NCI-H748 treated with DMSO at 0.1 percent for 48 hours (cell line): ENCODE measurements around the gene ENGASE.
A peak's percentile ranks its signal among the peaks of the same experiment; 100 is the strongest.

ENCODE experiments used
- DNase-seq: peaks from one replicate; lab custom pipeline; 2025; lab: John Stamatoyannopoulos, UW

ENGASE gene

DNA sequence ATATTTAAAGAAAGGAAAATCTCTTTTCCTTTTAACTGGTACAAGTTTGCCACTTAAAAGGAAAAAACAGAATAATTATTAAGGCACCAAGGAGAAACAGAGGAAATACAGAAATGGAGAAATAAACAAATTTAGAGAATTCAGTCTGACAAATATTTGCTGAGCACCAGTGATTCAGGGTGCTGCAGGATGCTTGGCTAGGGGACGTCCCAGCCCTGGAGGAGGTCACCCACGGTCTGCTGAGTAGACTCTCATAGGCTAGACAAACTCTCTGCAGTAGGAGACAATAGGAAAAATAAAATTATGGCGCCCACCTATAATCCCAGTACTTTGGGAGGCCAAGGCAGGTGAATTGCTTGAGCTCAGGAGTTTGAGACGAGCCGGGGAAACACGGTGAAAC is 34.7 kb upstream of the ENGASE start:
- DNase-seq, result no peak

DNA sequence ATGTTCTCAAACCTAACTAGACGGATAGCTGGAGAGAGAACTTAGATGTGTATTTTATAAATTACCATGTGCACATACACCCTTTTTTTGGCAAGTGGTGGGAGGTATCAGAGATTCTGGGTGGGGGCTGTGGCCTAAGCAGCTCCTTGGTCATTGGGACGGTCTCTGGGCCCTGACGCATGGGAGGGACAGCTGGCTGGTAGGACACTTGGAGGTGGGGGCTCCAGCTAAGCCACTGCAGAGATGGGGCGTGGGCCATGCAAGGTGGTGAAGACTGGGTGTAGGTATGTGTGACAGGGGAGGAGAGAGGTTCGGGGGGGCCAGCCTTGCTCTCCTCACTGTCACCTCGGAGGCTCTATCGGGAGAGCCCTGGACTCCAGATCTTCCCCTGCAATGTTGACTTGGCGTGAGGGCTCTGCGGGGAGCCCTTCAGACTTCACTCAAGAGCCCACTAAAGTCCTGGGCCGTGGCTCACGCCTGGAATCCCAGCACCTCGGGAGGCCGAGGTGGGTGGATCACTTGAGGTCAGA is 33.5 kb upstream of the ENGASE start:
- no peak for DNase-seq

DNA sequence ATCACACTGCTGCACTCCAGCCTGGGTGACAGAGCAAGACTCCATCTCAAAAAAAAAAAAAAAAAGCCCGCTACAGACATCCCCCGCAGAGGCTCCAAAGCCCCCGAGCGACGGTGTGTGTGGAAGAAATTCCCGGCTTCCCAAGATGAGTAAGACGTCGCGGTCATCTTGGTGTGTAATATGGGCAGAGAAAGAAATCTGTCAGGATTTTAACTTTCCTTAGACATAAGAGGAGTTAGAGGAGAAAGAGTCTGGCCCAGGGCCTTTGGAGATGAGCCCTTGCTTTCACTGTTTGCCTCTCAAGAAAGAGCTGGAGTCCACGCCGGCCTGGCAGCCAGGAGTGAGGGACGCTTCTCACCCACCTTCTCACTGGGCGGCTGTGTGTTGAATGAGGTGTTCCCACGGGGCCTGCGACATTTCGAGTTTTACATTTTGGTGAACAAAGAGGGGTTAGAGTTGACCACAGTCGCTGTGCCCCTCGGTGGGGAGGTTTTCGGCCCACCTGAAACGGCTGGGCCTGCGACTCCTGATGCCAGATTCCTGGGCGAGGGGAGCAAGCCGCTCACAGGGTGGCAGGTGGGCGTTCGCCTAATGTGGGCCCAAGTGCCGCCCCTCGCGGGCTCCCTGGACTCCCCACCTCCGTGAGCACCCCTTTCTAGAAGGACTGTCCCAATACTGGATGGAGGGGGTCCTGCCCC is 32.8 kb upstream of the ENGASE start:
- no peak for DNase-seq

DNA sequence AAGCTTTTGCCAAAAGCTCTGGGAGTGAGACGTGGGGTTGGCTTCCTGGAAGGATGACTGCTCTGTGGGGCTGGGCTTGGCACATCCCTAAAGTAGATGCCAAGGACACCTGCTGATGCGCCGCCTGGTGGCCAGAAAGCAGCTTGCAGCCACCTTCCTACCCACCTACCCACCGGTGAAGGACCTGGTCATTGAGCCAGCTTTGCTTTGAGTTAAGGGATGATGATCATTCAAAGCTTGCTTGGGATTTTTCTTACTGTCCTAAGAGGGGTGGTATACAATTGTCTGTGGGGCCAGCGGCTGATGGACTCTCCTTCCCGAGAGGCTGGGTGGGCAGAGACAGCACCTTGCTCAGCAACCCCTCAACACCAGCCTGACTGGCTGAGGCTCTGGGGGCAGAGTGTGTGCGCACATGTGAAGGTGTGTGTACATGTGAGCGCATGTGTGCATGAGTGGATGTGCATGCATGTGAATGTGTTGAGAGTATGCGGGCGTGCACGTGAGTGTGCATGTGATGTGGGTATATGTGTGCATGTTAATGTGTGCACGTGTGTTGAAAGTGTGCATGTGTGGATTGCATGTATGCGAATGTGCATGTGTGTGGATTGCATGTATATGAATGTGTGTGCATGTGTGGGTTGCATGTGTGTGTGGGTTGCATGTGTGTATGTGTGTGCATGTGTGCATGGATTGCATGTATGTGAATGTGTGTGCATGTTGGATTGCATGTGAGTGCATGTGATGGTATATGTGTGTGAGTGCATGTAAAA is 32.0 kb upstream of the ENGASE start:
- no peak for DNase-seq

DNA sequence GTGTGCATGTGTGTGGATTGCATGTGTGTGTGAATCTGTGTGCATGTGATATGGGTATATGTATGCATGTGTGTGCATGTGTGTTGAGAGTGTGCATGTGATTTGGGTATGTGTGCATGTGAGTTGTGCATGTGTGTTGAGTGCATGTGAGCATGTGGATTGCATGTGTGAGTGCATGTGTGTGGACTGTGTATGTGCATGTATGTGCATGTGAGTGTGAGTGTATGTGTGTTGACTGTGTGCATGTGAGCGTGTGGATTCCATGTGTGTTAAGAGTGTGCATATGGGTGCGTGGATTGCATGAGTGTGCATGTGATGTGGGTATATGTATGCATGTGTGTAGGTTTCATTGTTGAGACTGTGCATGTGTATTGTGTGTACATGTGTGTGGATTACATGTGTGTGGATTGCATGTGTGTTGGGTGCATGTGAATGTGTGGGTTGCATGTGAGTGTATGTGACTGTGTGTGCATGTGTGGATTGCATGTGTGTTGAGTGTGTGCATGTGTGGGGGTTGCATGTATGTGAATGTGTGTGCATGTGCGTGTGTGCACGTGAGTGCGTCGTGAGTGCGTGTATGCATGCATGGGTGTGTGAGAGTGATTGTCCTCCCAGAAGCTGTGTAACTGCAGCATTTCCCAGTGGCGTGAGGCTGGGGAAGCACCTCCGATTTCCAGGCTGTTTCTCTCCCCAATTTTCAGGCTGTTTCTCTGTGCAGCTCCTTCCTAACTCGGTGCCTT is 31.3 kb upstream of the ENGASE start:
- no peak for DNase-seq

- DNase-seq, result no peak
Observed at GRCh38 chr17:79043931-79044320, 30.7 kb upstream of the ENGASE start.

DNA sequence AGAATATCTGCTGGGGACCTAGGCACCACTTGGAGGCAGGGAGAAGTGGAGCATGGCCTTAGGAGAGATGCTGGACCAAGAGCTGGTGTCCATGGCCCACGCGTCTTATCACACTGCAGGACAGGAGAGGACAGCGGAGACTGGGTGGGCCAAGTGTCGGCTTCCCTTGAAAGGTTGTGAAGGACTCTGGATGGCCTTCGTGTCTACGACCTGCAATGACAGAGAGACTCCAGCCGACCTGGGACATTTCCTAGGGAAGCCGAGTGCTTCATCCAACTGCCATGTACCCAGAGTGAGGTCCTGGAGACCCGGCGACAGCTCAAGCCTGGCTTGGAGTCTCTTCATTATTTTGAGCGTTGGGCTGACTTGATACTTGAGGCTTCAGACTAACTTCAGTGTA is 30.2 kb upstream of the ENGASE start:
- DNase-seq, result no peak

DNA sequence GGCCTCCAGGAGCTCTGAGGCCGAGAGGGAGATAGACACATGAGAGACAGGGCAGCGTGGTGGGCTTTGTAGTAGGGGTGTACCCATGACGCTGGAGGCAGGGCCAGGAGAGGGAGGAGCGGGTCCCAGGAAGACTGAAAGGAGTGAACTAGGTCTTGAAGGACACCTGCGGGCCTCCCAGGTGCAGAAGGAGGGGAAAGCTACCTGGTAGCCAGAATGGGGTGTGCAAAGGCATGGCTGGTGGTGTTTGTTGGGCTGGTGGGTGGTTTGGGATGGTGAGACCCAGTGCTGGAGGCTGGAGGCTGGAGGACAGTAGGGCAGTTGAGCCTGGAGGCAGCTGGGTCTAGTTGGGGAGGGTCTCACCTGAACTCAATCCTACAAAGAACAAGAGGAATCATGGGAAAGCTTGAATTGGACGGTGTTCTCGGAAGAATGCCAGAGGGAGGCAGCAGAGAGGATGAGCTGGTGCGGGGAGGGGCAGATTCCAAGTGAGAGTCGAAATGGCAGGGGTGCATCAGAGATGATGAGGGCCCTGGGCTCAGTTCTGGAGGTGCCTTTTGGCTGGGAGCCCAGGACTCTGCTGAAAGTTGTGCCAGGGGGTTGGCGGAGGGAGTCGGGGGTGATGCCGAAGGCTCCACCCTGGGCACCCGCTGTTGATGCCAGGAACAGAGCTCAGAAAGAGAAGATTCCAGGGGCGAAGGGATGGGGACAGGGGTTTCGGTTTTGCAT is 29.5 kb upstream of the ENGASE start:
- no peak for DNase-seq

- DNase-seq, result peak; percentile 41
Observed at GRCh38 chr17:79045842-79046196, 28.8 kb upstream of the ENGASE start.

GRCh38 chr17:79046197-79046915 is 28.3 kb upstream of the ENGASE start:
- no peak for DNase-seq

DNA sequence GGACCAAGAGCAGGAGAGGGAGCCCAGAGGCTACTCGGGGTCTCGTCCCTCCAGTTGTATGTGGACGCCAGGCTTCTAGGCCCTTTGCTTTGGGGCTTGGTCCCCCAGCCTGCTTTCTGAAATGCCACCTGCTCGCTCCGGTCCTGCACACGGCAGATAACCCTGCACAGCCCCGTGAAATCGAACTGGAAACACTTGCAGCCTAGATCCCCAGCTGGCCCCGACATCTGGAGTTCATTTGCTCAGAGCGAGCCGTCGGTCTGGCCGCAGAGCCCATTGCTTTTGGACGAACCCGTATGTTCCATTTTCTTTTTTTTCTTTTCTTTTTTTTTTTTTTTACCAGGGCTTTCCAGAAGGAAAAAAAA is 27.7 kb upstream of the ENGASE start:
- DNase-seq, result no peak

- no peak for DNase-seq
Observed at GRCh38 chr17:79047291-79047920, 27.2 kb upstream of the ENGASE start.

DNA sequence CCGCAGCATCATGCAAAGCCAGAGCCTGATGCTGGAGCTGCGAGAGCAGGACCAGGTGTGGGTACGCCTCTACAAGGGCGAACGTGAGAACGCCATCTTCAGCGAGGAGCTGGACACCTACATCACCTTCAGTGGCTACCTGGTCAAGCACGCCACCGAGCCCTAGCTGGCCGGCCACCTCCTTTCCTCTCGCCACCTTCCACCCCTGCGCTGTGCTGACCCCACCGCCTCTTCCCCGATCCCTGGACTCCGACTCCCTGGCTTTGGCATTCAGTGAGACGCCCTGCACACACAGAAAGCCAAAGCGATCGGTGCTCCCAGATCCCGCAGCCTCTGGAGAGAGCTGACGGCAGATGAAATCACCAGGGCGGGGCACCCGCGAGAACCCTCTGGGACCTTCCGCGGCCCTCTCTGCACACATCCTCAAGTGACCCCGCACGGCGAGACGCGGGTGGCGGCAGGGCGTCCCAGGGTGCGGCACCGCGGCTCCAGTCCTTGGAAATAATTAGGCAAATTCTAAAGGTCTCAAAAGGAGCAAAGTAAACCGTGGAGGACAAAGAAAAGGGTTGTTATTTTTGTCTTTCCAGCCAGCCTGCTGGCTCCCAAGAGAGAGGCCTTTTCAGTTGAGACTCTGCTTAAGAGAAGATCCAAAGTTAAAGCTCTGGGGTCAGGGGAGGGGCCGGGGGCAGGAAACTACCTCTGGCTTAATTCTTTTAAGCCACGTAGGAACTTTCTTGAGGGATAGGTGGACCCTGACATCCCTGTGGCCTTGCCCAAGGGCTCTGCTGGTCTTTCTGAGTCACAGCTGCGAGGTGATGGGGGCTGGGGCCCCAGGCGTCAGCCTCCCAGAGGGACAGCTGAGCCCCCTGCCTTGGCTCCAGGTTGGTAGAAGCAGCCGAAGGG is 26.4 kb upstream of the ENGASE start:
- no peak for DNase-seq

- no peak for DNase-seq
Observed at GRCh38 chr17:79048826-79049755, 25.5 kb upstream of the ENGASE start.

- DNase-seq, result no peak
Observed at GRCh38 chr17:79049821-79050220, 24.8 kb upstream of the ENGASE start.

DNA sequence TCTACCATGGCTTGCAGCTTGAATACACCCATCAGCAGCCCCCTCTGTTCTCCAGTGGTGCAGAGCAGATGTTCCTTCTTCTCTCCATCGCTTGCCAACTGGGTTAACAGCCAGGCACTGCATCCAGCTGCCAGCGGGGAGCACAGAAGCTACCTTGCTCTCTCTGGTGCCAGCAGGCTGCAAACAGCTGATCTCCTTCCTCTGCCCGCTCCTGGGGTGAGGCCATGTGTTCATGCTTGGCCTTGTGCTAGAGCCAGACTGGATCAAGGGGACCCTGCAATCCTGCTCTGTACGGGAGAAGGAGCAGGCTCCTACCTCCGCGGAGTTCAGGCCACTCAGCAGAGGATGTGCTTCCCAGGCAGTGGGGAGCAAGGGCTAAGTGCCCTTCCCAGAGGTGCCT is 24.1 kb upstream of the ENGASE start:
- DNase-seq, result no peak

DNA sequence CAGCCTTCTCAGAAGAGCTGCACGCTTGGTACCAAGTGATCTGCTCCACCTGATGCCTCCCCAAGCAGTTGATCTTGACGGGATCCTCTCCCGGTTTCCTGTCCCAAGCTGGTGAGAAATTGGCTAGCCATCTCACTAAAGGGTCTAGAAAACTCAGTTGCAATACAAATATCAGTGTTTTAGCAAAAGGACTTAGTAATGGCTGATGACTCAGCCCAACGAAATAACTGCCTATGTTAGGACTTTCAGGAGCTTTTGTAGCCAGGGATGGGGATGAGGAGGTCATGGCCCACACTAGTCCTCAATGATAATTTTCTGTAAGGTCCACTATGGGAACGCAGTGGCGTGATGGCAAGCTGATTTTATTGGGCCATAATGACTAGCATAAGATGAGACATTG is 23.3 kb upstream of the ENGASE start:
- no peak for DNase-seq

GRCh38 chr17:79052131-79052530 is 22.5 kb upstream of the ENGASE start:
- no peak for DNase-seq
